ENCODE results near the gene OGFOD3.
"Not testable (repeated sequence)": the region's sequence is repeated elsewhere in the genome, so short reads cannot be mapped to it uniquely, and the experiment has no call there.

DNA sequence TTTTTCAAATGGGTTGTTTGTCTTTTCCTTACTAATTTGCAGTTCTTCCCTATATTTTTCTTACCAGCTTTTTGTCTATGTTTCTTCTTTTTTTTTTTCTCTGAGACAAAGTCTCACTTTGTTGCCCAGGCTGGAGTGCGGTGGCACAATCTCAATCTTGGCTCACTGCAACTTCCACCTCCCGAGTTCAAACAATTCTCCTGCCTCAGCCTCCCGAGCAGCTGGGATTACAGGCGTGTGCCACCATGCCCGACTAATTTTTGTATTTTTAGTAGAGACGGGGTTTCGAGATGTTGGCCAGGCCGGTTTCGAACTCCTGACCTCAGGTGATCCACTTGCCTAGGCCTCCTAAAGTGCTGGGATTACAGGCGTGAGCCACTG, 45.3 kb downstream of the OGFOD3 start:
- TF ChIP-seq POLR2A, CTCF (IDR thresholded peaks at IDR 0.05): not testable (repeated sequence)

All from Peyer's patch (tissue), 4 donors.